ENCODE data around the gene PLA2G2F.

PLA2G2F gene

DNA sequence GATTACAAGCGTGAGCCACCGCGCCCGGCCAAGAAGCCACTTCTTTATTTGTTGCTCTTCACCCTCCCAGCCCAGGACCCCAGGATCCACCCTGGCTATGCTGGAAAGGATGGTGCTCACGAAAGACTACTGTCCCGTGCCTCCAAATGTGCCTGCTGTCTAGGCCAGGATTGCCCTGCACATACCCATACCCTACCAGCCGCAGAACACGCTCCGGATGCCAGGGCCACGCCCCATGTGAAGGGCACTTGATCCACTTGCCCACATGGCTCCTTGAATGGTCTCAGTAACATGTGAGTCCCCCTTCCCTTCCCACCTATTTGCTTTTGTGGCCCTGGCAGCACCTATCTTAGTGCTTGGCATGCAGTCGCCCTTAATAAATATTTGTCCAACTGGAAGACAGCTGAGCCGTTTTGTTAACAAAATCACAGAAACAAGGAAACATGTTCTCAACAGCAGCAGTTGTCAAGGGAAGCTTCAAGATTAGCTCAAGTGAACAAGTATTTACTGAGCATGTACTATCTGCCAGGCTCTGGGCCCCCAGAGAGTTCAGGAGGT is 33.0 kb downstream of the PLA2G2F start:
- DNase-seq = no peak

DNA sequence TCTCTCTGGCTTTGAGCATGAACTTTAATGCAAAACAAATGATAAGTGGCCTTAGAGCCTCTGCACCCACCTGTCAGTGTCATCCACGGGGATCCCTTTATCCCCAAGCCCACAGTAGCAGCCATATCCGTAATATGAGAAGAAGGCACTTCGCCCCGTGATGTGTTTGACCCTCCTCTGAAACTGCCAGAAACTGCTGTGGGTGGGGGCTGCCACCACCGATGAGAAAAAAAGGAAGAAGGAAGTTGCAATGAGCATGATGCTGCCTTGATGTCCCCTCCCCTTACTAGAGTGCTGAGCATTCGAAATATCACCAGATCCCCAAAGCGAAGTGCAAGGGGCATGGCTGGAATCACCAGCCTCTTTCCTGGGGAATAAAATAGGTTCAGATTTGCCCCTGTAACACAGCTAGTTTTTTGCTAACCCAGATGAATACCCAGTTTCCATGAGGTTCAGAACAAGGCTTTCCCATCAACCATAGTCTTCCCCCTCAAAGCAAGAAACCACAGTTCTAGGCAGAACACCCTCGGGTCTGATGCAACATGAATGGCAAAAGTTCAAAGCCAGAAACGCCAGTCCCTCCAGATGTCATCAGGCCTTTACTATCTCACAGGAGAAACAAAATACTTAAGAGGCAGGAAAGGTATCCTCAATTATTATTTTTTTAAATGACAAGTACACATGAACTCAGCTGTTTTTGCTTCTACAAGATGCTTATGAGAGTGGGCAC is 36.0 kb downstream of the PLA2G2F start:
- no peak for DNase-seq

GRCh38 chr1:20178634-20179370 is 39.7 kb downstream of the PLA2G2F start:
- no peak for DNase-seq

GRCh38 chr1:20179371-20180128 is 40.4 kb downstream of the PLA2G2F start:
- no peak for DNase-seq

- DNase-seq = no peak
Observed at GRCh38 chr1:20180129-20180843, 41.2 kb downstream of the PLA2G2F start.

DNA sequence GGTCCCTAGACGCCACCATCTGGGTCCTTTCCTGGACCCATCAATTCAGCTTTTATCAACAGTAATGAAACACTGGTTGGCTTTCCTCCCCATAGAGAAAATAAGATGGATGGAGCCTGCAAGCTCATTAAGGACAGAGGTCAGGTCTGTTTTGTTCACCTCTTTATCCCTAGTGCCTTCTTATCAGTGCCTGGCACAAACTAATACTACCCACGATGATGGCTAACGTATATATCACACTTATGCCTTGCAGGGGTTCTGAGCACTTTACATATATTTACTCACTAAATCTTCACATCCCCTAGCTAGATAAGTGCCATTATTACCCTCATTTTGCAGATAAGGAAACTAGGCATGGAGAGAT is 41.7 kb downstream of the PLA2G2F start:
- no peak for DNase-seq

GRCh38 chr1:20182415-20182814 is 43.3 kb downstream of the PLA2G2F start:
- no peak for DNase-seq

- no peak for DNase-seq
Observed at GRCh38 chr1:20183035-20183434, 43.9 kb downstream of the PLA2G2F start.

DNA sequence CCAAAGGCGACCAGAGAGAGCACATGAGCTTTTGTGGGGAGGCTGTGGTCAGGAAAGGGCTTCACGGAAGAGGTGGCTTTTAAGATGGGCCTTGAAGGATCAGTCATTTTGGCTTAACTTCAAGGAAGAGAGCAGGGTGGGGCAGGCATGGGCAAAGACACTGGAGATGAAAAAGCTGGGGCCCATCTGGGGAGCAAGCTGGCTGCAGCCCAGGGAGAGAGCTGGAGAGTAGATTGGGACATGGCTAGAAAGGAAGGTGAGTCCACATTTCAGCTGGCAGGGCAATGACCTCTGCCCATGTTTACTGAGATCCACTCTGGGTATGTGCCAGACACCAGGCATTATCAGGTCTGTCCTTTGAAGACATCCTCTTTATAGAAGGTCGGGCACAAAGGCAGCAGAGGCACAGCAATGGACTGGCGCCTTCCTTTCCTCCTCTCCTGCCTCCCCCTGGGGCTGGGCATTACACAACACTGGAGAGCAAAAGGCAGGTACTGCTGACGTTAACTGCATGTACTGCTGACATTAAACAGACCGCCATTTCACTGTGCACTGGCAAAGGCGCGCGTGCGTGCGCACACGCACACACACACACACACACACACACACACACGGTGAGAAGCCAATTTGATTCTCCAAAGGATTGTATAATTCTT is 44.6 kb downstream of the PLA2G2F start:
- DNase-seq = no peak

DNA sequence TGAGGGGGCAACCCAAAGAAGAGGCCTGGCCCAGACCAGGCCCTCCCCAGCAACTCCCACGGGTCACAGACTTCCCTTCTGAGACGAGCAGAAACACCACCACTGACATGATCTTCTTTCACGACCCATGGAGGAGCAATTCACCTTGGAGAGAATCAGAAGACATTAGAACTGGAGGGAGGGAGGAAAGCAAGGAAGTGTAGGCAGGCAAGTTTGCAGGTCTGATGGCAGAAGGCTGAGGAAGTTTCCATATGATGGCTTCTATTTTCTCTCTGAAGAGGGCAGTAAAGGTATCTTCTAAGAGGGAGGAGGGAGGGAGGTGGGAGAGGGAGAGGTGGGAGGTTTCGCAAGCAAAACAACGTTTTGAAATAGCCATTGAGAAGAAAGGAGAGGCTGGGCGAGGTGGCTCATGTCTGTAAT is 45.4 kb downstream of the PLA2G2F start:
- DNase-seq = no peak

DNA sequence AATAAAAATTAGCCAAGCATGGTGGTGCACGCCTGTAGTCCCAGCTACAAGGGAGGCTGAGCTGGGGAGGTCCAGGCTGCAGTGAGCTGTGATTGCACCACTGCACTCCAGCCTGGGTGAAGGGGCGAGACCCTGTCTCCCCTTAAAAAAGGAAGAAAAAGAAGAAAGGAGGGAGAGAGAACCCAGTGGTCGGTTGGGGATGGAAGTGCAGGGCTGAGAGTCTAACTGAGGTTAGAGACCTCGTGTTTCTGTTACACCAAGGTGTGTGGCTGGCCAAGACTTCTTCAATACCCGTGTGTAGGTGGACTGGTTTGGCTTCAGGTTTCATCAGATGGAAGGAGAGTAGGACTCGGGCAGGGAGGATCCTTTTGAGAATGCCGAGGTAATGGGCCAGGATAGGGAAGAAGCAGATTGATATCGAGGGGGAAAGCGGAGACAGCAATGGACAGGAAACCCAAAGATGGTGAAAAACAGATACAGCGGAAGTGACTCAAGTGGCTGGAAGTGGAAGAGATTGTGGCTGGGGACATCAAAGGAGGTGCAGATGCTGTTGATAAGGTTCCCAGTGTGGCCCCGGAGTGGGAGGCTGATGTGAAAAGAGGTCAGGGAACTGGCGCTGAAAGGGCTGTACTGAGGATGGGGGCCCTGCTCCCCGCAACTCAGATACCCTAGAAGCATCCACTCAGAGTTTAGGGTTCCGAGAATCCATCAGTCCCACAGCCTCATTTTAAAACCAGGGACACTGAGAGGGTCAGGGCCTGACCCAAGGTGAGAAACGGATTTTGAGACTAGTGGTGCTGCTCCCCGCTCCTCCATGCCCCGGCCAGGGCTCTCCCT is 46.1 kb downstream of the PLA2G2F start:
- DNase-seq = no peak

DNA sequence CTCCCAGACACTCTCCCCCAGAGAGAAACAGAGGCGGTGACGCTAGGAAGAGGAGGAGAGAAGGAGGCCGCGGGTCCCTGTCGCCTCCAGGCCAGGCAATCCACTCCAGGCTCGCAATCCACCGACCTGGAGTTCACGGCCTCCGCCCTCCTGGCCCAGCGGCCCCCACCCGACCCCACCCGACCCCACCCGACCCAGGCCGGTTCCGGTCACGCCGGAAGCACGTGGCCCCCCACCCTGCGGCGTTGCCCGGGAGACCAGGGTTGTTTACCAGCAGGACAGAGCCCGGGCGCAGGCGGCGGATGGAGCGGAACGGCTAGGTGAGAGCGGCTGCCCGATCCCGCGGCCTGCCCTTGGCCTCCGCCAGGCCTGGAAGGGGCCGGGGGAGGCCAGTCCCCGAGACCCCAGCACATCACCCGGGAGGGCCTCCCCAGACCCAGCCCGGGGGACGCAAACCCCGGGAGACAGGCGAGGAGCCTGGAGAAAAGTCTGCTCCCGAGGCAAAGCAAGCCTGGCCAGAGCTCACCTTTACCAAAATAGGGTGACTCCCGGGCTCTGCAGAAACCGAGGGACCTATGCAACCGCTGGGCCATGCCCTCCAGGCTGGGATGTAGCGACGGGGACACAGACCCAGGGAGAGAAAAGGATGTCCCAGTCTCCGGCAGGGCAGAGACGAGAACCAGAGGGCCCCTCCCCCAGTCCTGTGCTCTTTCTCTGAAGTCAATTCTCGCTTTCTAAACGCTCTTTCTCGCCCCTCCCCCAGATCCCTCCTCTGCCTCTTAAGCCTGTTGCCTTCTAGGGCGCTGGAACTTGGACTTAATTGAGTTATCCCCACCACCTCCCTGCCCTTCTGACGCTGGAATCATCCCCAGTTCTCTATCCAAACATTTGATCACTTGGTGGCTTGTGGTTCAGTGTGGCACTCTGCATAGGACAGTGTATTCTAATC is 47.0 kb downstream of the PLA2G2F start, which contains the start of the genes PLA2G2C and UBXN10:
Gene PLA2G2C, minus strand, starts transcription at position 685 of the 949 bp plus-strand sequence. CDS start 9,155 bp downstream, outside the sequence.
Gene UBXN10, plus strand, starts transcription at position 263 of the 949 bp plus-strand sequence. CDS start 4,466 bp downstream, outside the sequence.
- no peak for DNase-seq

- DNase-seq = no peak
Observed at GRCh38 chr1:20187103-20187812, 48.1 kb downstream of the PLA2G2F start.

- DNase-seq = no peak
Observed at GRCh38 chr1:20187813-20188454, 48.8 kb downstream of the PLA2G2F start.

GRCh38 chr1:20188455-20188817 is 49.3 kb downstream of the PLA2G2F start:
- DNase-seq = no peak

GRCh38 chr1:20189664-20190063 is 50.5 kb downstream of the PLA2G2F start:
- DNase-seq = no peak

- DNase-seq = no peak
Observed at GRCh38 chr1:20190256-20191160, 51.4 kb downstream of the PLA2G2F start.

Measured in fibroblast of skin of abdomen (primary cell).